Fibroblast of peridontal ligament (primary cell): ENCODE data around the gene LAP3.

Source experiments
- DNase-seq: peaks from one replicate; pipeline ENCODE4 v3.0.0-alpha.2; 2010; ENCODE audit errors: extremely low read depth

The LAP3 gene

GRCh38 chr4:17616283-17616682, 39.3 kb downstream of the LAP3 start:
- DNase-seq: no peak

- no peak for DNase-seq
Measured at GRCh38 chr4:17618926-17619325, 41.9 kb downstream of the LAP3 start.

- peak; percentile 72 for DNase-seq
Measured at GRCh38 chr4:17619416-17620105, 42.6 kb downstream of the LAP3 start.

GRCh38 chr4:17623451-17624001, 46.5 kb downstream of the LAP3 start:
- DNase-seq: peak; percentile 37

GRCh38 chr4:17624821-17625220, 47.8 kb downstream of the LAP3 start:
- DNase-seq: no peak

- DNase-seq: no peak
Measured at GRCh38 chr4:17630228-17630627, 53.2 kb downstream of the LAP3 start.

GRCh38 chr4:17633600-17633999, 56.6 kb downstream of the LAP3 start:
- no peak for DNase-seq

- DNase-seq: no peak
Measured at GRCh38 chr4:17635056-17635455, 58.1 kb downstream of the LAP3 start.

- DNase-seq: no peak
Measured at GRCh38 chr4:17636341-17636695, 59.3 kb downstream of the LAP3 start.

- DNase-seq: peak; percentile 71
Measured at GRCh38 chr4:17636696-17637622, 60.0 kb downstream of the LAP3 start.

GRCh38 chr4:17639136-17639535, 62.1 kb downstream of the LAP3 start:
- no peak for DNase-seq

- DNase-seq: no peak
Measured at GRCh38 chr4:17642398-17642783, 65.4 kb downstream of the LAP3 start.

- no peak for DNase-seq
Measured at GRCh38 chr4:17646693-17647092, 69.7 kb downstream of the LAP3 start.

- DNase-seq: no peak
Measured at GRCh38 chr4:17647176-17647806, 70.3 kb downstream of the LAP3 start.

- no peak for DNase-seq
Measured at GRCh38 chr4:17647927-17648326, 70.9 kb downstream of the LAP3 start.

- no peak for DNase-seq
Measured at GRCh38 chr4:17650406-17650805, 73.4 kb downstream of the LAP3 start.

- DNase-seq: no peak
Measured at GRCh38 chr4:17654701-17655100, 77.7 kb downstream of the LAP3 start.

GRCh38 chr4:17657090-17657489, 80.1 kb downstream of the LAP3 start:
- DNase-seq: no peak
